GM21737 (cell line): ENCODE results near the gene ZNF397.

Experiments used
- ATAC-seq: cut with Tn5 transposase; IDR thresholded peaks from one replicate; pipeline ENCODE4 v1.9.1; 2021; ENCODE audit warnings: mild to moderate bottlenecking, moderate library complexity; ENCODE audit not compliant: unreplicated experiment

ZNF397 gene

DNA sequence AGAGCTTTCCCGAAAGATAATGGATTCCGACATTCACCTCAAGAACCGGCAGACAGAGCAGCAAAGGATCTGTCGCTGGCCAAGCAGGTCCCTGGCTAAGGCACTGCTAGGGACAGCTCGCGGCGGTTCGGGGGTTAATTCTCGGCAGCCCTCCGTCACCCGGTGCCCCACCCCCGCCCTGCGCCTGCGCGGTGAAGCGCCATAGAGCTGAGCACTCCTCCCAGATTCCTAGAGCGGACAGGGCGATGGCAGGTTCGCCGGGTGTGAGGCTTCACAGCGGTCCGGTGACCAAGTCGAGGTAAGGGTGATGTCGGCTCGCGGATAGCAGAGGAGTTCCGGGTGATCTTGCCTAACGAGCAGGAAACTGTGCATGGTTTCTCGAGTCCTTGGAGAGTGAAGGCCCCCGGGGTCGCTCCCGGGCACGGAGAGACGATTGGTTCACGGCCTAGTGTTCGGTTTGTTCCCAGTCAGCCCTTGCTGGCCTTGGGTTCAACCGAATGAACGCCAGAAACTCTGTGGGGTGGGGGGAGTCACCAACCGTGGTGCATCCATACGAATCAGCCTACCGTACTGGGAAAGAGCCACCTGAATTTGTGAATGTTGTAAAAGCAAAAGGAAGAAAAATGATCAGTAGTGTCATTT, 49.4 kb downstream of the ZNF397 start, which contains the start of gene ZSCAN30:
ZSCAN30 (minus strand) TSS at position 136 of the 642 bp plus-strand sequence. CDS start 25,877 bp downstream, outside the sequence.
- ATAC-seq: peak; percentile 86

DNA sequence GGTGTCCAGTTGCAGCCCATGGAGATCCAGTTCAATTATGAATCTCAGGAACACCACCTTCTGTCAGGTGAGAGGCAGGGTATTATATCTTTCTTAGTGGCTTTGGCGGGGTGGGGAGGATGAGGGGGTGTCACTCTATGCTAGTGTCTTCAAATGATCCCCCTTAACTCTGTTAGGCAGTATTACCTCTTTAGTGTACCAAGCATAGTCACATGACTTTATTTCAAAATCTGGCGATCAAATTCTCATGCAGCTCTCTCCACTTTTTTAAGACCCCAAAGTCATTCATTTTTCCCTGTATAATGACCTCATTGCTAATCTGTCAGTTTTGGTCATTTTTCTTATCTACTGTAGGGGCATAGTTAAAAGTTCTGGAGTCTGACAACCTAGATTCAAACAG, 50.3 kb downstream of the ZNF397 start:
- no peak for ATAC-seq

DNA sequence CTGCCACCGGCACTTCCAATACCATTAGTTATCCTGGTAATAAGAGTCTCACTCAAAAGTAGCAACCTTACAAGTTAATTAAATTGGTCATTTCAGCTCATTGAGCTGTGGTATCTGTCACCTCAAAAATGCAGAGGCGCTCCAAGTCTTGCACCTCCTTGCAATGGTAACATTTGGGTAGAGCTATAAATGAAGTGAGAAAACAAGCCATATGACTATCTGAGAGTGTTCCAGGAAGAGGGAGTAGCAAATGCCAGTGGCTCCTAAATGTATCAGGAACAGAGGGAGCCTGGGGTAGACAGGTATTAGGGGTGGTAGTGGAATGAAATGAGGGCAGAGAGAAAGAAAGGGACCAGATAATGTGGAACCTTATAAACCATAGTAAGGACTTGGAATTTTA, 55.2 kb downstream of the ZNF397 start:
- no peak for ATAC-seq

DNA sequence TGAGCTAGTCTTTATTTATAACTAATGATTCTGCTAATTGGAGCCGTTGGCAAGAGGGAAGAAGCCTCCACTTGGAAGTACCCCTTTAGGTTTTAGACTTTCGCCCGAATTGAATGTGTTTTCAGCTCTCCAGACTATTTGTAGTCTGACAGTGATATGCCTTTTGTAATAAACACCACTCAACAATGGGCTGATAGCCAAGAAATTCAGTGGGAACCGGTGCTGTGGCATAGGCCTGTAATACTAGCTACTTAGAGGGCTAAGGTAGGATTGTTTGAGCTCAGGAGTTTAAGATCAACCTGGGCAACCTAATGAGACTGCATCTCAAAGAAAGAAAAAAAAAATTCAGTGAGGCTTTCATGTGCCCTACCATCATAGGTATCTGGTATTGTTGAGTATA, 62.8 kb downstream of the ZNF397 start:
- ATAC-seq: no peak

DNA sequence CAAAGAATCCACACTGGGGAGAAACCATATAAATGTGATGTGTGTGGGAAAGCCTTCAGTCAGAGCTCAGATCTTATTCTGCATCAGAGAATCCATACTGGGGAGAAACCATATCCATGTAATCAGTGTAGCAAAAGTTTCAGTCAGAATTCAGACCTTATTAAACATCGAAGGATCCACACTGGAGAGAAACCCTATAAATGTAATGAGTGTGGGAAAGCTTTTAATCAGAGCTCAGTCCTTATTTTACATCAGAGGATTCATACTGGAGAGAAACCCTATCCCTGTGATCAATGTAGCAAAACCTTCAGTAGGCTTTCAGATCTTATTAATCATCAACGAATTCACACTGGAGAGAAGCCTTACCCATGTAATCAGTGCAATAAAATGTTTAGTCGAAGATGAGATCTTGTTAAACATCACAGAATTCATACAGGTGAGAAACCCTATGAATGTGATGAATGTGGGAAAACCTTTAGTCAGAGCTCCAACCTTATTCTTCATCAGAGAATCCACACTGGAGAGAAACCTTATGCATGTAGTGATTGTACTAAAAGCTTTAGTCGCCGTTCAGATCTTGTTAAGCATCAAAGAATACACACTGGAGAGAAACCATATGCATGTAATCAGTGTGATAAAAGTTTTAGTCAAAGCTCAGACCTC, 65.9 kb downstream of the ZNF397 start:
- ATAC-seq: no peak
